ENCODE data around the gene R3HDM1.
A peak's percentile ranks its signal among the peaks of the same experiment; 100 is the strongest.
"Not testable (repeated sequence)": the region's sequence is repeated elsewhere in the genome, so short reads cannot be mapped to it uniquely, and the experiment has no call there.

R3HDM1 gene

GRCh38 chr2:135531231-135532197 is at the start of gene R3HDM1:
R3HDM1 (plus strand) TSS chr2:135531484; CDS start chr2:135604846, 73,362 bp downstream.
- DNase-seq: peak; percentile 99

GRCh38 chr2:135485441-135485840 is 45.8 kb upstream of the R3HDM1 start:
- DNase-seq: no peak

- no peak for DNase-seq
Observed at GRCh38 chr2:135490376-135490775, 40.9 kb upstream of the R3HDM1 start.

- DNase-seq: no peak
Observed at GRCh38 chr2:135494503-135494902, 36.8 kb upstream of the R3HDM1 start.

GRCh38 chr2:135494917-135495316 is 36.4 kb upstream of the R3HDM1 start:
- no peak for DNase-seq

GRCh38 chr2:135498588-135498987 is 32.7 kb upstream of the R3HDM1 start:
- not testable (repeated sequence) for DNase-seq

GRCh38 chr2:135504811-135505210 is 26.5 kb upstream of the R3HDM1 start:
- no peak for DNase-seq

GRCh38 chr2:135510577-135510976 is 20.7 kb upstream of the R3HDM1 start:
- DNase-seq: no peak

- DNase-seq: no peak
Observed at GRCh38 chr2:135512099-135512498, 19.2 kb upstream of the R3HDM1 start.

- DNase-seq: no peak
Observed at GRCh38 chr2:135525786-135526185, 5.5 kb upstream of the R3HDM1 start.

GRCh38 chr2:135528006-135528405 is 3.3 kb upstream of the R3HDM1 start:
- DNase-seq: no peak

- DNase-seq: peak; percentile 96 to 97
Observed at GRCh38 chr2:135530313-135531230, 712 bp upstream of the R3HDM1 start, which contains the start of gene ZRANB3. ZRANB3 (minus strand) TSS chr2:135531218.

- DNase-seq: no peak
Observed at GRCh38 chr2:135532581-135532980, 1.3 kb downstream of the R3HDM1 start.

- DNase-seq: not testable (repeated sequence)
Observed at GRCh38 chr2:135533545-135533944, 2.3 kb downstream of the R3HDM1 start.

- no peak for DNase-seq
Observed at GRCh38 chr2:135546436-135546835, 15.2 kb downstream of the R3HDM1 start.

GRCh38 chr2:135547311-135547710 is 16.0 kb downstream of the R3HDM1 start:
- no peak for DNase-seq

GRCh38 chr2:135551356-135551755 is 20.1 kb downstream of the R3HDM1 start:
- DNase-seq: no peak

GRCh38 chr2:135552887-135553286 is 21.6 kb downstream of the R3HDM1 start:
- no peak for DNase-seq

GRCh38 chr2:135555311-135555710 is 24.0 kb downstream of the R3HDM1 start:
- no peak for DNase-seq

- DNase-seq: no peak
Observed at GRCh38 chr2:135557530-135557929, 26.2 kb downstream of the R3HDM1 start.

GRCh38 chr2:135561925-135562324 is 30.6 kb downstream of the R3HDM1 start:
- DNase-seq: no peak

- no peak for DNase-seq
Observed at GRCh38 chr2:135563793-135564192, 32.5 kb downstream of the R3HDM1 start.

GRCh38 chr2:135570884-135571283 is 39.6 kb downstream of the R3HDM1 start:
- no peak for DNase-seq
